HEK293 (cell line): ENCODE results near the gene PYGM.

Source experiments
- CTCF ChIA-PET: fragments of 350-600 bp; formaldehyde crosslinking; extraction: SDS; loops from one replicate; lab custom pipeline; 2021; ENCODE audit warnings: antibody characterized with exemption; lab: Yijun Ruan, JAX
- POLR2A ChIA-PET: fragments of 300-600 bp; formaldehyde crosslinking; extraction: SDS; loops from one replicate; lab custom pipeline; 2020; ENCODE audit warnings: antibody characterized with exemption, inconsistent platforms; lab: Yijun Ruan, JAX
- H3K27ac ChIP-seq: fragments of 200-500 bp; sonication (Bioruptor generic); 2 replicates; pipeline ENCODE4 v1.5.1; 2014; ENCODE audit warnings: low read depth, low read length, control low read depth, inconsistent platforms; ENCODE audit errors: extremely low read depth
- H3K36me3 ChIP-seq, 2 experiments: fragments of 200-500 bp in 1 of 2; sonication (Bioruptor generic) in 1 of 2; 1 replicate in 1 of 2; 2 replicates in 1 of 2; pipeline ENCODE4 v1.5.1; 2014 to 2017; ENCODE audit warnings: inconsistent platforms in 2 of 2, low read length in 2 of 2; ENCODE audit not compliant: control insufficient read depth in 2 of 2, insufficient read depth in 1 of 2
- H3K4me1 ChIP-seq: fragments of 200-500 bp; sonication (Bioruptor generic); 2 replicates; pipeline ENCODE4 v1.5.1; 2014; ENCODE audit warnings: mild to moderate bottlenecking, low read length, inconsistent platforms; ENCODE audit not compliant: control insufficient read depth, insufficient read depth
- H3K4me3 ChIP-seq: 2 replicates; pipeline ENCODE4 v1.5.1; 2011; ENCODE audit warnings: low read depth, mild to moderate bottlenecking, control low read depth, low read length, moderate library complexity
- H3K9me3 ChIP-seq: fragments of 200-500 bp; sonication (Bioruptor generic); 2 replicates; pipeline ENCODE4 v1.5.1; 2014; ENCODE audit warnings: low read depth, low read length, inconsistent platforms; ENCODE audit not compliant: control insufficient read depth, insufficient read depth
- HOXC10 ChIP-seq: sonication (generic); formaldehyde crosslinking; IDR thresholded peaks from 2 replicates; pipeline ENCODE4 v1.8.1; 2023; ENCODE audit warnings: mild to moderate bottlenecking, missing genetic modification reagents
- KLF8 ChIP-seq: fragments of 450-650 bp; formaldehyde crosslinking; IDR thresholded peaks from 2 replicates; pipeline ENCODE4 v1.5.1; 2016; ENCODE audit warnings: missing biosample characterization, missing genetic modification characterization
- MEIS1 ChIP-seq: sonication (generic); formaldehyde crosslinking; IDR thresholded peaks from 2 replicates; pipeline ENCODE4 v1.8.1; 2022; ENCODE audit warnings: missing genetic modification reagents, mild to moderate bottlenecking, borderline replicate concordance
- PBX3 ChIP-seq: sonication (generic); formaldehyde crosslinking; IDR thresholded peaks from 2 replicates; pipeline ENCODE4 v1.8.1; 2022; ENCODE audit warnings: mild to moderate bottlenecking, moderate library complexity, missing genetic modification reagents
- SALL2 ChIP-seq: fragments of 450-650 bp; formaldehyde crosslinking; IDR thresholded peaks from 2 replicates; pipeline ENCODE4 v1.5.0; 2017; ENCODE audit warnings: missing biosample characterization, mild to moderate bottlenecking, missing genetic modification characterization, borderline replicate concordance
- WT1 ChIP-seq: fragments of 450-650 bp; formaldehyde crosslinking; IDR thresholded peaks from 2 replicates; pipeline ENCODE4 v1.5.1; 2016; ENCODE audit warnings: missing biosample characterization, missing genetic modification characterization
- ZBTB1 ChIP-seq: fragments of 450-650 bp; formaldehyde crosslinking; IDR thresholded peaks from 2 replicates; pipeline ENCODE4 v1.5.1; 2016; ENCODE audit warnings: missing biosample characterization, missing genetic modification characterization
- ZBTB49 ChIP-seq: fragments of 450-650 bp; formaldehyde crosslinking; IDR thresholded peaks from 2 replicates; pipeline ENCODE4 v1.5.1; 2016; ENCODE audit warnings: missing biosample characterization, missing genetic modification characterization, low read depth
- ZNF133 ChIP-seq: fragments of 450-650 bp; formaldehyde crosslinking; IDR thresholded peaks from 2 replicates; pipeline ENCODE4 v1.5.1; 2016; ENCODE audit warnings: missing biosample characterization, missing genetic modification characterization
- ZNF146 ChIP-seq: fragments of 450-650 bp; formaldehyde crosslinking; IDR thresholded peaks from 2 replicates; pipeline ENCODE4 v1.5.1; 2016; ENCODE audit warnings: missing biosample characterization, missing genetic modification characterization
- ZNF184 ChIP-seq: fragments of 450-650 bp; IDR thresholded peaks from 2 replicates; pipeline ENCODE4 v1.5.1; 2018; ENCODE audit warnings: missing biosample characterization, mild to moderate bottlenecking, missing genetic modification characterization
- ZNF202 ChIP-seq: fragments of 450-650 bp; formaldehyde crosslinking; IDR thresholded peaks from 2 replicates; pipeline ENCODE4 v1.5.1; 2016; ENCODE audit warnings: missing biosample characterization, missing genetic modification characterization, borderline replicate concordance
- ZNF211 ChIP-seq: fragments of 450-650 bp; formaldehyde crosslinking; IDR thresholded peaks from 2 replicates; pipeline ENCODE4 v1.5.1; 2016; ENCODE audit warnings: low read depth, missing biosample characterization, missing genetic modification characterization
- ZNF223 ChIP-seq: fragments of 450-650 bp; formaldehyde crosslinking; IDR thresholded peaks from 2 replicates; pipeline ENCODE4 v1.5.1; 2016; ENCODE audit warnings: missing biosample characterization, missing genetic modification characterization
- ZNF274 ChIP-seq, 2 experiments: fragments of 200-500 bp in 1 of 2; fragments of 450-650 bp in 1 of 2; sonication (Bioruptor generic) in 1 of 2; formaldehyde crosslinking in 1 of 2; IDR thresholded peaks; 2 replicates each; pipeline versions ENCODE4 v1.5.1 to v1.6.1; 2014 to 2016; ENCODE audit warnings: borderline replicate concordance in 1 of 2, inconsistent platforms in 1 of 2, low read length in 1 of 2, missing biosample characterization in 1 of 2, missing genetic modification characterization in 1 of 2
- ZNF350 ChIP-seq: fragments of 450-650 bp; formaldehyde crosslinking; IDR thresholded peaks from 2 replicates; pipeline ENCODE4 v1.5.0; 2017; ENCODE audit warnings: missing biosample characterization, mild to moderate bottlenecking, missing genetic modification characterization
- ZNF394 ChIP-seq: fragments of 450-650 bp; formaldehyde crosslinking; IDR thresholded peaks from 2 replicates; pipeline ENCODE4 v1.5.1; 2016; ENCODE audit warnings: missing biosample characterization, missing genetic modification characterization, mild to moderate bottlenecking, moderate library complexity, borderline replicate concordance
- ZNF449 ChIP-seq: fragments of 450-650 bp; formaldehyde crosslinking; IDR thresholded peaks from 2 replicates; pipeline ENCODE4 v1.5.1; 2017; ENCODE audit warnings: missing biosample characterization, mild to moderate bottlenecking, missing genetic modification characterization, moderate library complexity
- ZNF514 ChIP-seq: fragments of 450-650 bp; formaldehyde crosslinking; IDR thresholded peaks from 2 replicates; pipeline ENCODE4 v1.5.1; 2016; ENCODE audit warnings: missing biosample characterization, missing genetic modification characterization
- ZNF549 ChIP-seq: fragments of 450-650 bp; IDR thresholded peaks from 2 replicates; pipeline ENCODE4 v1.5.1; 2018; ENCODE audit warnings: missing biosample characterization, missing genetic modification characterization, mild to moderate bottlenecking, inconsistent platforms, moderate library complexity
- ZNF555 ChIP-seq: fragments of 450-650 bp; formaldehyde crosslinking; conservative IDR thresholded peaks from 2 replicates; pipeline ENCODE4 v1.5.1; 2017; ENCODE audit warnings: missing biosample characterization, mild to moderate bottlenecking, missing genetic modification characterization, inconsistent platforms
- ZNF585B ChIP-seq: fragments of 450-650 bp; formaldehyde crosslinking; IDR thresholded peaks from 2 replicates; pipeline ENCODE4 v1.5.1; 2016; ENCODE audit warnings: missing biosample characterization, missing genetic modification characterization
- ZNF660 ChIP-seq: fragments of 450-650 bp; IDR thresholded peaks from 2 replicates; pipeline ENCODE4 v1.5.1; 2018; ENCODE audit warnings: missing biosample characterization, mild to moderate bottlenecking, missing genetic modification characterization
- TF ChIP-seq, protein P1 (sequence below): fragments of 450-650 bp; formaldehyde crosslinking; IDR thresholded peaks from 2 replicates; pipeline ENCODE4 v1.5.1; 2016; ENCODE audit warnings: missing biosample characterization, missing genetic modification characterization
- TF ChIP-seq, protein P2 (sequence below): fragments of 450-650 bp; formaldehyde crosslinking; IDR thresholded peaks from 2 replicates; pipeline ENCODE4; 2016; ENCODE audit warnings: missing biosample characterization, missing genetic modification characterization

Gene PYGM

GRCh38 chr11:64789331-64790204, 29.8 kb upstream of the PYGM start (continued):
- TF ChIP-seq ZNF585B (tag by site-specific recombination) = no peak
- no peak for TF ChIP-seq ZNF555 (tag by site-specific recombination)
- no peak for TF ChIP-seq ZNF660 (tag by site-specific recombination)
- no peak for TF ChIP-seq SALL2 (tag by site-specific recombination)
- TF ChIP-seq, protein P1, sequence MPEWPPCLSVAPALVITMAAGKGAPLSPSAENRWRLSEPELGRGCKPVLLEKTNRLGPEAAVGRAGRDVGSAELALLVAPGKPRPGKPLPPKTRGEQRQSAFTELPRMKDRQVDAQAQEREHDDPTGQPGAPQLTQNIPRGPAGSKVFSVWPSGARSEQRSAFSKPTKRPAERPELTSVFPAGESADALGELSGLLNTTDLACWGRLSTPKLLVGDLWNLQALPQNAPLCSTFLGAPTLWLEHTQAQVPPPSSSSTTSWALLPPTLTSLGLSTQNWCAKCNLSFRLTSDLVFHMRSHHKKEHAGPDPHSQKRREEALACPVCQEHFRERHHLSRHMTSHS (tag by site-specific recombination) = no peak
- TF ChIP-seq, protein P2, sequence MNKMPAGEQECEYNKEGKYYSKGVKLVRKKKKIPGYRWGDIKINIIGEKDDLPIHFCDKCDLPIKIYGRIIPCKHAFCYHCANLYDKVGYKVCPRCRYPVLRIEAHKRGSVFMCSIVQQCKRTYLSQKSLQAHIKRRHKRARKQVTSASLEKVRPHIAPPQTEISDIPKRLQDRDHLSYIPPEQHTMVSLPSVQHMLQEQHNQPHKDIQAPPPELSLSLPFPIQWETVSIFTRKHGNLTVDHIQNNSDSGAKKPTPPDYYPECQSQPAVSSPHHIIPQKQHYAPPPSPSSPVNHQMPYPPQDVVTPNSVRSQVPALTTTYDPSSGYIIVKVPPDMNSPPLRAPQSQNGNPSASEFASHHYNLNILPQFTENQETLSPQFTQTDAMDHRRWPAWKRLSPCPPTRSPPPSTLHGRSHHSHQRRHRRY (tag by site-specific recombination) = no peak
- TF ChIP-seq ZNF202 (tag by site-specific recombination) = no peak
- TF ChIP-seq ZNF514 = no peak
- no peak for TF ChIP-seq PBX3 (CRISPR knock-in tag)
- no peak for TF ChIP-seq ZNF274 (IDR thresholded peaks at IDR 0.05; ENCODE audit: low read length)
- TF ChIP-seq ZNF274 (tag by site-specific recombination; IDR thresholded peaks at IDR 0.05; ENCODE audit: borderline replicate concordance) = no peak
- no peak for TF ChIP-seq ZNF394 (tag by site-specific recombination)

- POLR2A ChIA-PET = interaction anchor here (0.6 to 1.2 kb wide), 2 partner anchors 10 kb away, joined by 3 to 5 read pairs; partner anchors contain the start of gene SF1
- H3K36me3 ChIP-seq = peaks cover 0 to 13% of the 10 kb centered on the region in 2 experiments; a peak in 1 of 3 replicates
- no peaks in the 10 kb centered on the region for H3K9me3 ChIP-seq
- H3K27ac ChIP-seq = no peak overlapping the region
- no peaks in the 10 kb centered on the region for H3K4me1 ChIP-seq
- CTCF ChIA-PET = interaction anchor here (0.6 to 1.9 kb wide), 12 partner anchors 10 to 226 kb away, joined by 3 to 6 read pairs (median 4); partner anchors contain the start of genes ARL2 and CDC42BPG
- no peak overlapping the region for H3K4me3 ChIP-seq
- TF ChIP-seq KLF8 (tag by site-specific recombination) = no peak
- no peak for TF ChIP-seq HOXC10 (CRISPR knock-in tag)
- no peak for TF ChIP-seq ZNF184 (tag by site-specific recombination)
- no peak for TF ChIP-seq MEIS1
- TF ChIP-seq ZNF133 (tag by site-specific recombination) = no peak
- TF ChIP-seq ZNF223 = no peak
- TF ChIP-seq ZNF449 (tag by site-specific recombination) = no peak
- no peak for TF ChIP-seq ZNF211 (tag by site-specific recombination)
- no peak for TF ChIP-seq ZNF146 (tag by site-specific recombination)
- no peak for TF ChIP-seq WT1 (tag by site-specific recombination)
- no peak for TF ChIP-seq ZNF549
- TF ChIP-seq ZBTB1 (tag by site-specific recombination) = no peak
- TF ChIP-seq ZNF350 (tag by site-specific recombination) = no peak
- no peak for TF ChIP-seq ZBTB49 (tag by site-specific recombination)
Measured at GRCh38 chr11:64788321-64789215, 28.8 kb upstream of the PYGM start.
